Retinal pigment epithelial cell (primary cell): ENCODE data around the gene NXPH3.

Source experiments
- DNase-seq: peaks from one replicate; pipeline ENCODE4 v3.0.0-alpha.2; 2010; ENCODE audit warnings: low read depth
- H3K4me3 ChIP-seq: 2 replicates; pipeline ENCODE4 v1.5.1; 2011; ENCODE audit warnings: mild to moderate bottlenecking, low read length, control low read depth, moderate library complexity
- TF ChIP-seq, protein P1 (sequence below): conservative IDR thresholded peaks from 2 replicates; pipeline ENCODE4 v1.5.1; 2011; ENCODE audit warnings: low read depth, low read length, control low read depth, inconsistent platforms

NXPH3 gene

DNA sequence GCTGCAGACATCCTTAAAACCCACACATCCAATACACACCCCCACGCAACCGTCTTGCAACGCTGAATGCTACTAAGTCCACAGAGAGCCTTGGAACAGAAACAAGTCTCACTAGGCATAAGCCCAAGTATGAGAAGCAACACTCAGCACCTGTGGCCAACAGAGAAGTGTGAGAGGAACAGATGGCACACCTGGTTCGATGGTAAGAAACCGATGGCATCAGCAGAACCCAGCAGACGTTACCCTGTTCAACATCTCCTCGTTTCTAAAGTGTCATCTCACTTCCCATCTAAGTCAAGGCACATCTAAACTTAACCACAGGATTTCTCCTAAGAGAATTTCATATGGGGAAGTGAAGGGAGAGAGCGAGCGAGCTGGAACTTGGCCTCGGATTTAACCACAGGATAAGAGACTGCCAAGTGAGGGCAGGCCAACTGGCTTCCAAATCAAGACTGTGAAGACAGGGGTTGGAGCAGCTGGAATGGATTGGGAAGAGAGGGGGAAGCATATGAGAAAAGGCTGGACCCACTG lies 41.0 kb downstream of the NXPH3 start:
- TF ChIP-seq, protein P1, sequence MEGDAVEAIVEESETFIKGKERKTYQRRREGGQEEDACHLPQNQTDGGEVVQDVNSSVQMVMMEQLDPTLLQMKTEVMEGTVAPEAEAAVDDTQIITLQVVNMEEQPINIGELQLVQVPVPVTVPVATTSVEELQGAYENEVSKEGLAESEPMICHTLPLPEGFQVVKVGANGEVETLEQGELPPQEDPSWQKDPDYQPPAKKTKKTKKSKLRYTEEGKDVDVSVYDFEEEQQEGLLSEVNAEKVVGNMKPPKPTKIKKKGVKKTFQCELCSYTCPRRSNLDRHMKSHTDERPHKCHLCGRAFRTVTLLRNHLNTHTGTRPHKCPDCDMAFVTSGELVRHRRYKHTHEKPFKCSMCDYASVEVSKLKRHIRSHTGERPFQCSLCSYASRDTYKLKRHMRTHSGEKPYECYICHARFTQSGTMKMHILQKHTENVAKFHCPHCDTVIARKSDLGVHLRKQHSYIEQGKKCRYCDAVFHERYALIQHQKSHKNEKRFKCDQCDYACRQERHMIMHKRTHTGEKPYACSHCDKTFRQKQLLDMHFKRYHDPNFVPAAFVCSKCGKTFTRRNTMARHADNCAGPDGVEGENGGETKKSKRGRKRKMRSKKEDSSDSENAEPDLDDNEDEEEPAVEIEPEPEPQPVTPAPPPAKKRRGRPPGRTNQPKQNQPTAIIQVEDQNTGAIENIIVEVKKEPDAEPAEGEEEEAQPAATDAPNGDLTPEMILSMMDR = no peak
- H3K4me3 ChIP-seq = no peak overlapping the region
- DNase-seq = no peak

DNA sequence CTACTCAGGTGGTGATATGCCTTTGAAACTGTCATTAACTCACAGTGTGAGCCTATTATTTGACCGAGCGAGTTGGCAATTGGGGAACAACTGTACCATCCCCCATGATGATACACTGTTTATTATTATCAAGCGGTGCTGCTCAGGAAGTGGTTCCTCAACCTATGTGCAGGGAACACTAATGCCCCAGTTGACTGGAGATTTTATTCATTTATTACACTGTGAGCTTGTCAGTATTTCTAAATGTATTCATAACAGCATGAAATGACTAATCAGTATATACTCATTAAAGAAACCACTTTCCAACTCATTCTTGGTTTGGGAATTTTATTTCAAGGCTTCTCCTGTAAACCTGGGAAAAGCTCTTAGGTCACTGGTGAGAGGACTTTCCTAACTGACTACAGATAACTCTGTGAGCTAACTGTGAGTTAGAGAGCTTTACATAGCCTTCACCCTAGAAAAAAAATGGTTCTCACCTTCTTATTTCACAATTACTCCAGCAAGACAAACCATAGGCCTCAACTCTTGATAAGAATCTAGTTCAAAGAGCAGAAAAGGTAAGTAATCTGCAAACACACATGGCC lies 42.4 kb downstream of the NXPH3 start:
- H3K4me3 ChIP-seq = no peak overlapping the region
- TF ChIP-seq, protein P1 = no peak
- DNase-seq = no peak

DNA sequence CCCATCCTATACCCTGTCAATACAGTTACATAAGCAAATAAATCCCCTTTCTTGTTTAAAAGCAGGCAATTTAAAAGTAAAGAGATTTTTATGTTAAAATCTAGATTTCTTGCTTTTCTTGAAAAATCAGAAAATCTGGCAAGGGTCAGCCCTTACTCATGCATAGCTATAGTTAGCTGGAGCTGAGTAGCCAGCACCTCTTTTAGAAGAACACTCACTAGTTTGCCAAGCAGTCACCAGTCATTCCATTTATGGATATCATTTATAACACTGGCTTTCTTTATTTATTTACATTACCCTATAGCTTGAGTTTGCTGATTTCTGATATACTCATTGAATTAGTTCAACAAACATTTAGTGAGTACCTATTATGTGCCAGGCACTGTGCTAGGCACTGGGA lies 45.7 kb downstream of the NXPH3 start:
- DNase-seq = no peak
- TF ChIP-seq, protein P1 = no peak
- H3K4me3 ChIP-seq = no peak overlapping the region

DNA sequence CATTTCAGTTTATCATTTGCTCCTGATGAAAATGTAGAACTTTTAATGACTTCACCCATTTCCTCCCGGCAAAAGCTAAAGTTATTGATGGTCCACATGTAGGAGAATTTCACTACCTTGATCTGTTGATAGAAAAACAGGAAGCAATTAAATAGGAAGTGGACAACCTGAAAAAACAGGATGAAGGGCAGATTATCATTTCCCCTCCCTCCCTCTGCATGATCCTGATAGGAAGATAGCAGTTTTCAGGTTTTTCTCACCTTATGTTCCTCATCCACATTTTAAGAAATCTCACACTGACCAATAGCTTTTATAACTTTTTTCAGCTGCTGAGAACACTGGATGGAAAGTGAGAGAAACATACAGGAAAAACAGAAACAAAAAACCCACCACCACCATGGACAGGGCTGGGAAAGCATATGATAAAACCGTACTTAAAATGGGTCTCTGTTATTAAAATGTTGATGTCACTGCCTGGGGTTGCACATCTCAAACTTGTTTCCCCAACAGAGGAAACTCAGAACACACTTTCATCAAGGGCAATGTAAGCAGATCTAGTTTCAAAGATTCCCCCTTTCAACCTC lies 46.4 kb downstream of the NXPH3 start:
- DNase-seq = no peak
- H3K4me3 ChIP-seq = no peak overlapping the region
- TF ChIP-seq, protein P1 = no peak

DNA sequence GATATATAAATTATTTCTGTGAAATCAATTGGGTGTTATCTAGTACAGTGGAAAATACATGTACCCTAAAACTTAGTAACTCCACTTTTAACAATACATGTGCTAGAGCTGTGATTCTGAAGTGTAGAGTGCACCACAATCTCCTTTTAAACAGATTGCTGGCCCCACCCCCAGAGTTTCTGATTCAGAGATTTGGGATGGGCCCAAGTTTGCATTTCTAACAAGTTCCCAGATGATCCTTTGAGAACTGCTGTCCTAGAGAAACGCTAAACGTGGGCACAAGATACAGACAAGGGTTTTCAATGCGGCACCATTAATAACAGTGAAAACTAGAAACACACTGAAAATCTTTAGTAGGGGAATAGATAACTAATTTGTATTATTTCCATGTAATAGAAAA lies 49.2 kb downstream of the NXPH3 start:
- TF ChIP-seq, protein P1 = no peak
- DNase-seq = no peak
- no peak overlapping the region for H3K4me3 ChIP-seq

DNA sequence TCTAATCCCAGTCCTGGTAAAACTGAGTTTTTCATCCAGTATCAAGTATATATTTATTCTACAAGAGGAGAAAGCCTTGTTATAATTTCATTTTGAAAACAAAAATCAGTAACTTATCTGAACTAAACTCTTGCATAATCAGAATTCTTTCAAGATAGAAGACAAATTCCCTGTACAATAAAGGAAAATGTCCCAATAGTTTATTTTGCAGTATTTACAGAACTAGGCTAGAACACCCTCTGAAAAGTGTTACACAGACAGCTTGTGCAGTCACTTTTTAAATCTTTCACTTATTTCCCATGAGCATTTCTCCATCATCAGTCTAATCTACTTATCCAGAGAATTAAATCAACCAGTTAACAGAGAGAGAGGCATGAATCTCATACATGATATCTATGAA lies 53.8 kb downstream of the NXPH3 start:
- no peak overlapping the region for H3K4me3 ChIP-seq
- TF ChIP-seq, protein P1 = no peak
- no peak for DNase-seq
